H1 (cell line): Measurements from ENCODE around the gene RHOBTB3. TPM values are rescaled to one million over a fixed set of nuclear protein-coding genes. Genes with fewer than 3 reads are reported as not detected.

ENCODE experiments used
- CTCF ChIA-PET: fragments of 300-600 bp; sonication (Branson Sonifier 250); formaldehyde crosslinking; loops from one replicate; lab custom pipeline; 2021; ENCODE audit not compliant: partially characterized antibody; lab: Charles Lee
- POLR2A ChIA-PET: fragments of 300-600 bp; sonication (Branson Sonifier 250); formaldehyde crosslinking; loops from one replicate; lab custom pipeline; 2021; ENCODE audit warnings: inconsistent platforms; ENCODE audit not compliant: partially characterized antibody; lab: Charles Lee
- DNase-seq, 2 experiments: peaks; one replicate each; pipeline versions ENCODE4 v3.0.0 to v3.0.0-alpha.2; 2010 to 2022; ENCODE audit warnings: low spot score in 2 of 2, low read depth in 1 of 2, mixed read lengths in 1 of 2
- FAIRE-seq: peaks from 2 replicates; lab custom pipeline; 2011; peaks lifted over from hg19 to GRCh38; lab: Jason Lieb, UNC
- H2AFZ ChIP-seq: 2 replicates; pipeline ENCODE4 v1.8.1; 2012; ENCODE audit warnings: low read length, inconsistent platforms
- H2AK5ac ChIP-seq: 2 replicates; pipeline ENCODE4 v1.6.1; 2013; ENCODE audit warnings: low read depth, low read length
- H2BK120ac ChIP-seq: replicated peaks from 2 replicates; pipeline ENCODE3; 2013; ENCODE audit warnings: low read depth, low read length, inconsistent platforms
- H2BK12ac ChIP-seq: 2 replicates; pipeline ENCODE4 v1.6.1; 2013; ENCODE audit warnings: low read depth, low read length
- H2BK15ac ChIP-seq: 2 replicates; pipeline ENCODE4 v1.6.1; 2013; ENCODE audit warnings: low read length
- H2BK20ac ChIP-seq: 2 replicates; pipeline ENCODE4 v1.6.1; 2013; ENCODE audit warnings: low read length
- H2BK5ac ChIP-seq: 2 replicates; pipeline ENCODE4 v1.6.1; 2013; ENCODE audit warnings: low read depth, low read length
- H3K14ac ChIP-seq: 2 replicates; pipeline ENCODE4 v1.6.1; 2013; ENCODE audit warnings: inconsistent platforms; ENCODE audit not compliant: insufficient read length
- H3K18ac ChIP-seq: 2 replicates; pipeline ENCODE4 v1.6.1; 2013; ENCODE audit warnings: low read length; ENCODE audit errors: extremely low read depth
- H3K23ac ChIP-seq: 2 replicates; pipeline ENCODE4 v1.6.1; 2013; ENCODE audit warnings: inconsistent platforms; ENCODE audit not compliant: insufficient read length
- H3K23me2 ChIP-seq: 2 replicates; pipeline ENCODE4 v1.6.1; 2013; ENCODE audit warnings: low read depth, low read length
- H3K27ac ChIP-seq: 2 replicates; pipeline ENCODE4 v1.6.1; 2011; ENCODE audit warnings: low read depth, low read length, inconsistent platforms
- H3K27me3 ChIP-seq, 4 experiments: replicated peaks in 1 of 4; 1 replicate in 1 of 4; 2 replicates in 3 of 4; pipeline versions ENCODE4 v1.6.1 to v1.8.1; 2011 to 2013; ENCODE audit warnings: low read length in 3 of 4, mild to moderate bottlenecking in 3 of 4, inconsistent platforms in 2 of 4, mixed read lengths in 2 of 4, moderate library complexity in 1 of 4; ENCODE audit not compliant: control insufficient read depth in 3 of 4, insufficient read depth in 3 of 4; ENCODE audit errors: extremely low read depth in 1 of 4
- H3K36me3 ChIP-seq, 4 experiments: 2 replicates each; pipeline versions ENCODE4 v1.6.1 to v1.8.1; 2011 to 2013; ENCODE audit warnings: mild to moderate bottlenecking in 4 of 4, low read length in 3 of 4, moderate library complexity in 2 of 4, control low read depth in 1 of 4, inconsistent platforms in 1 of 4; ENCODE audit not compliant: insufficient read depth in 4 of 4, control insufficient read depth in 2 of 4
- H3K4ac ChIP-seq: replicated peaks from 2 replicates; pipeline ENCODE3; 2013; ENCODE audit warnings: low read length, low read depth, mixed read lengths, inconsistent platforms; ENCODE audit not compliant: insufficient read length
- H3K4me1 ChIP-seq, 4 experiments: replicated peaks in 1 of 4; 1 replicate in 1 of 4; 2 replicates in 3 of 4; pipeline versions ENCODE4 v1.6.1 to v1.8.1; 2011 to 2013; ENCODE audit warnings: low read length in 3 of 4, inconsistent platforms in 2 of 4, mixed read lengths in 1 of 4; ENCODE audit not compliant: insufficient read depth in 4 of 4, control insufficient read depth in 3 of 4
- H3K4me2 ChIP-seq, 2 experiments: 2 replicates each; pipeline versions ENCODE4 v1.6.1 to v1.8.1; 2011 to 2013; ENCODE audit warnings: low read depth in 2 of 2, low read length in 2 of 2, control low read depth in 1 of 2, inconsistent platforms in 1 of 2, mild to moderate bottlenecking in 1 of 2; ENCODE audit not compliant: insufficient read depth in 1 of 2
- H3K4me3 ChIP-seq, 4 experiments: fragments of 200-600, 300-600 bp in 1 of 4; sonication (generic), shearing (Covaris generic), sonication (Bioruptor Twin) in 1 of 4; 2 replicates each; pipeline versions ENCODE4 v1.5.1 to v1.8.1; 2011 to 2016; ENCODE audit warnings: low read length in 4 of 4, low read depth in 3 of 4, control low read depth in 2 of 4, inconsistent platforms in 2 of 4, mild to moderate bottlenecking in 2 of 4, mixed read lengths in 1 of 4, moderate library complexity in 1 of 4; ENCODE audit not compliant: insufficient read depth in 2 of 4; ENCODE audit errors: extremely low read depth in 1 of 4
- H3K56ac ChIP-seq: replicated peaks from 2 replicates; pipeline ENCODE3; 2013; ENCODE audit warnings: low read depth, mild to moderate bottlenecking, mixed read lengths, low read length, inconsistent platforms; ENCODE audit not compliant: insufficient read length
- H3K79me1 ChIP-seq: 2 replicates; pipeline ENCODE4 v1.6.1; 2013; ENCODE audit warnings: low read depth, low read length, control low read depth
- H3K79me2 ChIP-seq, 2 experiments: 2 replicates each; pipeline versions ENCODE4 v1.6.1 to v1.8.1; 2012 to 2013; ENCODE audit warnings: low read length in 2 of 2, mild to moderate bottlenecking in 2 of 2, inconsistent platforms in 1 of 2; ENCODE audit not compliant: insufficient read depth in 2 of 2, control insufficient read depth in 1 of 2
- H3K9ac ChIP-seq, 4 experiments: replicated peaks in 1 of 4; 1 replicate in 1 of 4; 2 replicates in 3 of 4; pipeline versions ENCODE4 v1.6.1 to v1.8.1; 2011 to 2013; ENCODE audit warnings: low read depth in 3 of 4, low read length in 3 of 4, control low read depth in 2 of 4, mild to moderate bottlenecking in 2 of 4, moderate library complexity in 2 of 4, inconsistent platforms in 1 of 4; ENCODE audit errors: extremely low read depth in 1 of 4
- H3K9me3 ChIP-seq, 2 experiments: 2 replicates each; pipeline versions ENCODE4 v1.6.1 to v1.8.1; 2012 to 2013; ENCODE audit warnings: mild to moderate bottlenecking in 2 of 2, moderate library complexity in 2 of 2, control low read depth in 1 of 2, inconsistent platforms in 1 of 2, low read depth in 1 of 2, low read length in 1 of 2, mixed read lengths in 1 of 2; ENCODE audit not compliant: insufficient read depth in 2 of 2
- H4K20me1 ChIP-seq, 2 experiments: replicated peaks in 1 of 2; 2 replicates each; pipeline versions ENCODE3 to v1.8.1; 2011 to 2013; ENCODE audit warnings: inconsistent platforms in 2 of 2, low read length in 2 of 2, mild to moderate bottlenecking in 1 of 2; ENCODE audit not compliant: insufficient read depth in 2 of 2, control insufficient read depth in 1 of 2
- H4K5ac ChIP-seq: 2 replicates; pipeline ENCODE4 v1.6.1; 2013; ENCODE audit warnings: low read length, low read depth, mixed read lengths, inconsistent platforms; ENCODE audit not compliant: insufficient read length
- H4K8ac ChIP-seq: 2 replicates; pipeline ENCODE4 v1.8.0; 2013; ENCODE audit warnings: mild to moderate bottlenecking, moderate library complexity, low read length, inconsistent platforms; ENCODE audit not compliant: insufficient read depth; ENCODE audit errors: extremely low read depth
- H4K91ac ChIP-seq: replicated peaks from 2 replicates; pipeline ENCODE3; 2013; ENCODE audit warnings: low read length, mixed read lengths, inconsistent platforms; ENCODE audit not compliant: insufficient read length
- ATF3 ChIP-seq: IDR thresholded peaks from 2 replicates; pipeline ENCODE4 v1.6.1; 2011; ENCODE audit warnings: low read depth, mild to moderate bottlenecking, low read length; ENCODE audit not compliant: insufficient read depth
- BRCA1 ChIP-seq: IDR thresholded peaks from 2 replicates; pipeline ENCODE4 v1.6.1; 2012; ENCODE audit warnings: low read depth, low read length, improper control_type of control experiment
- CBX5 ChIP-seq: fragments of 300-800, 300-1000 bp; sonication (generic); IDR thresholded peaks from 2 replicates; pipeline ENCODE4 v1.7.1; 2016; ENCODE audit warnings: antibody characterized with exemption, low read length, low read depth
- GABPA ChIP-seq: IDR thresholded peaks from 2 replicates; pipeline ENCODE4 v1.6.1; 2011; ENCODE audit warnings: mild to moderate bottlenecking, low read length, moderate library complexity, borderline replicate concordance; ENCODE audit not compliant: insufficient read depth
- GTF2F1 ChIP-seq: IDR thresholded peaks from 2 replicates; pipeline ENCODE4 v1.6.1; 2012; ENCODE audit warnings: low read depth, low read length, improper control_type of control experiment, borderline replicate concordance
- HDAC2 ChIP-seq, 2 experiments: fragments of 300-600 bp in 1 of 2; sonication (generic) in 1 of 2; IDR thresholded peaks; 2 replicates each; pipeline ENCODE4 v1.6.1; 2011 to 2012; ENCODE audit warnings: low read depth in 2 of 2, low read length in 2 of 2, mild to moderate bottlenecking in 2 of 2, moderate library complexity in 2 of 2, borderline replicate concordance in 1 of 2, inconsistent platforms in 1 of 2
- JUN ChIP-seq: IDR thresholded peaks from 2 replicates; pipeline ENCODE4 v1.6.1; 2011; ENCODE audit warnings: low read depth, mild to moderate bottlenecking, improper control_type of control experiment, low read length
- JUND ChIP-seq: IDR thresholded peaks from 2 replicates; pipeline ENCODE4 v1.6.1; 2011; ENCODE audit warnings: mild to moderate bottlenecking, improper control_type of control experiment, low read length
- MAX ChIP-seq: IDR thresholded peaks from 2 replicates; pipeline ENCODE4 v1.6.1; 2012; ENCODE audit warnings: inconsistent platforms
- RFX5 ChIP-seq: IDR thresholded peaks from 2 replicates; pipeline ENCODE4 v1.6.1; 2011; ENCODE audit warnings: low read depth, low read length, improper control_type of control experiment, borderline replicate concordance
- SP1 ChIP-seq: IDR thresholded peaks from 2 replicates; pipeline ENCODE4 v1.6.1; 2011; ENCODE audit warnings: low read depth, low read length
- SP2 ChIP-seq: IDR thresholded peaks from 2 replicates; pipeline ENCODE4 v1.6.1; 2012; ENCODE audit warnings: mild to moderate bottlenecking, low read length, inconsistent platforms
- SP4 ChIP-seq: IDR thresholded peaks from 2 replicates; pipeline ENCODE4 v1.6.1; 2012; ENCODE audit warnings: low read length, inconsistent platforms
- TAF7 ChIP-seq: optimal IDR thresholded peaks from 2 replicates; pipeline ENCODE3; 2011; ENCODE audit warnings: low read depth, mild to moderate bottlenecking, inconsistent platforms, low read length, moderate library complexity, borderline replicate concordance
- WGBS, 2 experiments: shearing (Covaris generic) in 1 of 2; methylation state at CpG; one replicate each; pipeline versions ENCODE4 v1.1.6 to v1.1.7; 2013 to 2015; ENCODE audit warnings: low lambda C conversion rate in 2 of 2, mixed read lengths in 2 of 2, inconsistent platforms in 1 of 2, low coverage in 1 of 2, missing lambda C conversion rate in 1 of 2; ENCODE audit not compliant: insufficient replicate concordance in 2 of 2, insufficient coverage in 1 of 2, insufficient read length in 1 of 2; ENCODE audit errors: extremely low coverage in 1 of 2, missing lambda C conversion rate in 1 of 2; 5-methylcytosine and 5-hydroxymethylcytosine counted together
- polyA plus RNA-seq, 7 experiments: library from polyadenylated mRNA; depleted of rRNA in 3 of 7; stranded (reverse) in 5 of 7; unstranded in 2 of 7; fragments of >200 nt in 5 of 7; fragments of 200-250 nt in 2 of 7; gene quantifications; 1 replicate in 5 of 7; 2 replicates in 1 of 7; 4 replicates in 1 of 7; pipeline versions ENCODE4 v1.2.1 to v1.2.3, GENCODE V29; 2011 to 2013; ENCODE audit warnings: missing spikeins in 2 of 7, mixed read lengths in 2 of 7
- total RNA-seq: library from RNA; stranded (reverse); fragmentation: NEBNext Ultra II Directional; extraction: Animal tissue kit (Norgen Biotek cat#: 25700); gene quantifications from 2 replicates; pipeline ENCODE4 v1.2.1, GENCODE V29; 2021

Gene RHOBTB3
- total and polyA plus RNA-seq, 2 of the 8 experiments (the other 6 are each of a cell fraction or from before 2014, with no cell fraction given) = 8.2 to 17.5 TPM

DNA sequence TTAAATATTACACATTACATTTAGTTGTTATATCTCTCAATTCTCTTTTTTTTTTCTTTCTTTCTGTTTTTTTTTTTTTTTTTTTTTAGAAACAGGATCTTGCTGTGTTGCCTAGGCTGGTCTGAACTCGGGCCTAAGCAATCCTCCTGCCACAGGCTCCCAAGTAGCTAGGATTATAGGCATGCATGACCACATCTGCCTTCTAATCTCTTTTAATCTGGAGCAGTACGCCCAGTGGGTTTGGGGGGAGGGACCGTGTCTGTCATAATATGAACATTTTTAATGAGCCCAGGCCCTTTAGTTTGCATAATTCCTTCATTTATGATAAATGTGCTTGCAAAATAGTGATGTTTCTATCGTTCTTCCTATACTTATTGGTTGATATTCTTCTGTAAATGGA is 10.3 kb downstream of the RHOBTB3 start:
- Histone ChIP-seq H3K23me2 (no peaks in the 10 kb centered on the region), H3K9ac (no peak overlapping the region), H3K9me3 (no peaks in the 10 kb centered on the region), H3K4me1 (no peaks in the 10 kb centered on the region), H3K27ac (no peak overlapping the region), H3K4me3 (no peak overlapping the region), H4K5ac (no peak overlapping the region), H3K4me2 (no peak overlapping the region), H2BK5ac (no peak overlapping the region), H2BK120ac (no peak overlapping the region), H2BK15ac (no peak overlapping the region), H2AK5ac (no peak overlapping the region), H4K20me1 (no peaks in the 10 kb centered on the region), H3K4ac (no peak overlapping the region), H4K8ac (no peak overlapping the region), H4K91ac (no peak overlapping the region), H3K56ac (no peak overlapping the region), H2AFZ (no peak overlapping the region), H3K23ac (no peak overlapping the region), H2BK12ac (no peak overlapping the region), H3K14ac (no peak overlapping the region), H3K27me3 (no peaks in the 10 kb centered on the region), H3K79me2 (no peaks in the 10 kb centered on the region), H2BK20ac (no peak overlapping the region), H3K36me3 (no peaks in the 10 kb centered on the region), H3K79me1 (no peaks in the 10 kb centered on the region), H3K18ac (no peak overlapping the region)
- FAIRE-seq (no peak), DNase-seq (no peak)
- ChIA-PET CTCF (interaction anchor here (1.8 kb wide), 1 partner anchor 10 kb away, joined by 4 read pairs; no protein-coding TSS in a partner anchor), POLR2A (no interaction called here)
- 86% methylated on average over 4 of the region's 4 CpGs; no CpG with 5 or more reads in 1 of the 2 experiments for WGBS, 2 experiments
- TF ChIP-seq BRCA1 = no peak
- no peak for TF ChIP-seq SP4
- TF ChIP-seq JUND = no peak
- no peak for TF ChIP-seq SP2
- no peak for TF ChIP-seq GABPA
- no peak for TF ChIP-seq MAX
- no peak for TF ChIP-seq JUN
- no peak for TF ChIP-seq ATF3
- no peak for TF ChIP-seq CBX5
- TF ChIP-seq TAF7 = no peak
- TF ChIP-seq HDAC2 (IDR thresholded peaks at IDR 0.05; ENCODE audit: borderline replicate concordance in 1 of 2, low read depth in 2 of 2, low read length in 2 of 2) = no peak
- TF ChIP-seq GTF2F1 = no peak
- TF ChIP-seq RFX5 = no peak
- no peak for TF ChIP-seq SP1
